Gastroesophageal sphincter (tissue), 4 donors: ENCODE data around the gene SLC9A2. TPM values are rescaled to one million over a fixed set of nuclear protein-coding genes. Genes with fewer than 3 reads are reported as not detected.

Source experiments
- ATAC-seq: fragments of 150-250 bp; one replicate; pipeline ENCODE4 v1.9.1; 2016; ENCODE audit warnings: mild to moderate bottlenecking, moderate library complexity
- H3K27ac ChIP-seq, 4 donors: fragments of 200-600 bp; sonication (generic) in 3 of 4; 1 replicate in 3 of 4; 2 replicates in 1 of 4; pipeline ENCODE4 v1.5.1; 2016 to 2019
- H3K27me3 ChIP-seq: fragments of 200-600 bp; sonication (generic); one replicate; pipeline ENCODE4 v1.5.1; 2019
- H3K36me3 ChIP-seq, 2 donors: fragments of 200-600 bp; sonication (generic); one replicate each; pipeline ENCODE4 v1.5.1; 2019; ENCODE audit warnings: control low read depth in 1 of 2
- H3K4me1 ChIP-seq, 3 donors: fragments of 200-600 bp; sonication (generic); 1 replicate in 2 of 3; 2 replicates in 1 of 3; pipeline ENCODE4 v1.5.1; 2016 to 2019; ENCODE audit warnings: control low read depth in 2 of 3
- H3K4me3 ChIP-seq, 2 donors: fragments of 200-600 bp; sonication (generic); one replicate each; pipeline ENCODE4 v1.5.1; 2019; ENCODE audit warnings: mild to moderate bottlenecking in 1 of 2, moderate library complexity in 1 of 2
- H3K9me3 ChIP-seq, 3 donors: fragments of 200-600 bp; sonication (generic); one replicate each; pipeline ENCODE4 v1.5.1; 2017 to 2019; ENCODE audit warnings: control low read depth in 2 of 3
- EP300 ChIP-seq: sonication (generic); formaldehyde crosslinking; IDR thresholded peaks from one replicate; pipeline ENCODE4 v1.6.1; 2017; ENCODE audit warnings: antibody characterized with exemption, mild to moderate bottlenecking
- POLR2A ChIP-seq, 2 donors: fragments of 450-650 bp; IDR thresholded peaks; one replicate each; pipeline ENCODE4 v1.6.1; 2017; ENCODE audit warnings: antibody characterized with exemption in 2 of 2, mild to moderate bottlenecking in 2 of 2, moderate library complexity in 1 of 2
- POLR2AphosphoS5 ChIP-seq: sonication (generic); formaldehyde crosslinking; IDR thresholded peaks from one replicate; pipeline ENCODE4 v1.6.1; 2017; ENCODE audit warnings: antibody characterized with exemption
- WGBS, 2 donors: methylation state at CpG; one replicate each; pipeline ENCODE4 v1.1.5; 2018; ENCODE audit warnings: low coverage in 1 of 2; 5-methylcytosine and 5-hydroxymethylcytosine counted together
- total RNA-seq, 4 donors: library from RNA; depleted of rRNA; stranded (reverse); fragments of >200 nt; gene quantifications; one replicate each; pipeline ENCODE4 v1.1.0, GENCODE V29; 2016
- TF ChIP-seq, protein P1 (sequence below), 4 experiments: fragments of 200-600 bp in 2 of 4; fragments of 450-650 bp in 2 of 4; sonication (generic) in 1 of 4; IDR thresholded peaks; one replicate each; pipeline ENCODE4 v1.5.1; 2017 to 2019; ENCODE audit warnings: antibody characterized with exemption in 4 of 4, mild to moderate bottlenecking in 2 of 4, moderate library complexity in 2 of 4

SLC9A2 gene
- total RNA-seq, 4 donors from 2014 or later: 0.57 TPM; not detected in 3

DNA sequence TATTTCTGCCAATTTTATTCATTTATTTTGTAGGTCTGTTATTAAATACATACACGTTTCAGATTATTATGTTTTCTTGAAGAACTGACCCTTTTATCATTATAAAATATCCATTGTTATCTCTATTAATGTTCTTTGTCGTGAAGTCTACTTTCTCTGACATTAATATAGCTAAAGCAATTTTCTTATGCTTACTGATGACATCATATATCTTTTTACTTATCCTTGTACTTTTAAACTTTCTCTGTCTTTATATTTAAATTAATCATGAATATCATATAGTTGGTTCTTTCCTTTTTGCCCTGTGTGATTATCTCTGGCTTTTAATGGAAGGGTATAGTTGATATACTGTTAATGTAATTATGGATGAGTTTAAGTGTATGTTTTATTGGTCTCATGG, 36.5 kb upstream of the SLC9A2 start:
- no peak for ATAC-seq
- Histone ChIP-seq H3K4me1 (no peaks in the 10 kb centered on the region), H3K27ac (no peak overlapping the region), H3K9me3 (peaks cover 0 to 14% (median 0%) of the 10 kb centered on the region in 3 donors), H3K4me3 (no peak overlapping the region), H3K36me3 (no peaks in the 10 kb centered on the region), H3K27me3 (no peaks in the 10 kb centered on the region)
- WGBS, 2 donors: 57 to 69% methylated on average over 2 of the region's 2 CpGs
- TF ChIP-seq, protein P1, sequence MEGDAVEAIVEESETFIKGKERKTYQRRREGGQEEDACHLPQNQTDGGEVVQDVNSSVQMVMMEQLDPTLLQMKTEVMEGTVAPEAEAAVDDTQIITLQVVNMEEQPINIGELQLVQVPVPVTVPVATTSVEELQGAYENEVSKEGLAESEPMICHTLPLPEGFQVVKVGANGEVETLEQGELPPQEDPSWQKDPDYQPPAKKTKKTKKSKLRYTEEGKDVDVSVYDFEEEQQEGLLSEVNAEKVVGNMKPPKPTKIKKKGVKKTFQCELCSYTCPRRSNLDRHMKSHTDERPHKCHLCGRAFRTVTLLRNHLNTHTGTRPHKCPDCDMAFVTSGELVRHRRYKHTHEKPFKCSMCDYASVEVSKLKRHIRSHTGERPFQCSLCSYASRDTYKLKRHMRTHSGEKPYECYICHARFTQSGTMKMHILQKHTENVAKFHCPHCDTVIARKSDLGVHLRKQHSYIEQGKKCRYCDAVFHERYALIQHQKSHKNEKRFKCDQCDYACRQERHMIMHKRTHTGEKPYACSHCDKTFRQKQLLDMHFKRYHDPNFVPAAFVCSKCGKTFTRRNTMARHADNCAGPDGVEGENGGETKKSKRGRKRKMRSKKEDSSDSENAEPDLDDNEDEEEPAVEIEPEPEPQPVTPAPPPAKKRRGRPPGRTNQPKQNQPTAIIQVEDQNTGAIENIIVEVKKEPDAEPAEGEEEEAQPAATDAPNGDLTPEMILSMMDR (IDR thresholded peaks at IDR 0.05): no peak
- no peak for TF ChIP-seq POLR2AphosphoS5
- no peak for TF ChIP-seq POLR2A (IDR thresholded peaks at IDR 0.05)
- TF ChIP-seq EP300: no peak

DNA sequence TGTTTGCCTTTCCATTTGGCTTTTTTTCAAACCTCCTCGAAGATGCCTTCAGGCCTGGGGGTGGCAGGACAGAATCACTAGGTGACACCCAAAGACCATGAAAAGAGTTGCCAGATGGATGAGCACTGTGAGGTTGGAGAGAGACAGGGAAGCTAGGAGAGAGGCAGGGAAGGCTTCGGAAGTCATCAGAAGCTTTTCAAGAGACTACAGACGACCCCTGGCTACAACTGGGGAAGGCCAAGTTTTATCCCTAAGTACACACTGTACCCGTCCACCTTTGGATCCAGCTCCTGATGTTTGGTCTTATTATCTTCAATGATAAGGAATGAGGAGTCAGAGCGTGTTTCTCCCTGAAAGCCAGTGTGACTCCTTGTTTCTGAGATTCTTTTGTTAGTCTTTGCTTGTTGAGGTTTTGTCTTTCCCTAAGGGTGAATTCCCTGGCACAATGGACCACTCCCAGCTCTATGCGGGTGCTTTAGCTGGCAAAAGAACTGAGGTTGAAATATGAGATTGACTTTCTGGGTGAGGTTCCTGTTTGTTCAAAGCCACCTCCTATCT, 33.4 kb upstream of the SLC9A2 start:
- Histone ChIP-seq H3K27ac (no peak overlapping the region), H3K4me1 (no peaks in the 10 kb centered on the region), H3K4me3 (no peak overlapping the region), H3K27me3 (no peaks in the 10 kb centered on the region), H3K9me3 (no peaks in the 10 kb centered on the region), H3K36me3 (no peaks in the 10 kb centered on the region)
- 56 to 63% methylated on average over 5 to 6 of the region's 6 CpGs for WGBS, 2 donors
- ATAC-seq: no peak
- no peak for TF ChIP-seq POLR2AphosphoS5
- TF ChIP-seq EP300: no peak
- TF ChIP-seq, protein P1 (IDR thresholded peaks at IDR 0.05): no peak
- TF ChIP-seq POLR2A (IDR thresholded peaks at IDR 0.05): no peak

DNA sequence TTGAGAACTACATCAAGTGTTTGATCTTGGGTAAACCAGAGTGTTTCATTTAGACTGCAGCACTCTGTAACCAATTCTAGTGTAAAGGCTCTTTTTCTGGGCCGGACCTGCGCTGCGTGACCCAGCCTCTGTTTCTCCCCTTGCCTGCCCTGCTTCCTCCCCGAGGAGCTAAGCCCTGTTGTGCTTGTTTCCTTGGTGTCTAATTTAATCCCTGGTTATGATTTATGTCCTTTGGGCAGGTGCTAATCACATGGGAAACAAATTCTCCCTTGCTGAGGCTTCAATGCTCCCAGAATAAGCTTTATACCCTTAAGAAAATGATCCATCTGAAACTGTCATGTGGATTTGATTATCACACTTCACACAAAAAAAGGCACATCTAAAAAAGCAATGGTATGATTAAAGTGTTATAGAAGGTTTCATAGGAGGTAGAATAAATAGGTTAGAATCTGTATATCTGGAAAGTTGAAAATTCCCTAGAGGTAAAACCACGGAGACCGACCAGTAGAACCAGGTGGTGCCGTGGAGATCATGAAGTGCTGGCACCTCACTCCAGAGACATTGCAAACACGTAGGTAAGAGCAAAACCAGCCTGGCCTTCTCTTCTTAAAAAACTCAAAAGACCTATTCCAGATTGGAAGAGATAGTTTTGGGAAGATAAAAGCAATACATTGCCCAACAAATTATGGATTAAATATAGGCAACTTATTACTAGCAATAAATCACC, 31.0 kb upstream of the SLC9A2 start:
- Histone ChIP-seq H3K27ac (no peak overlapping the region), H3K27me3 (no peaks in the 10 kb centered on the region), H3K36me3 (no peaks in the 10 kb centered on the region), H3K9me3 (no peaks in the 10 kb centered on the region), H3K4me3 (no peak overlapping the region), H3K4me1 (no peaks in the 10 kb centered on the region)
- TF ChIP-seq, protein P1 (IDR thresholded peaks at IDR 0.05): no peak
- TF ChIP-seq POLR2AphosphoS5 (no peak), EP300 (no peak), POLR2A (IDR thresholded peaks at IDR 0.05) (no peak)
- 74 to 88% methylated on average over 5 to 7 of the region's 8 CpGs for WGBS, 2 donors
- no peak for ATAC-seq

DNA sequence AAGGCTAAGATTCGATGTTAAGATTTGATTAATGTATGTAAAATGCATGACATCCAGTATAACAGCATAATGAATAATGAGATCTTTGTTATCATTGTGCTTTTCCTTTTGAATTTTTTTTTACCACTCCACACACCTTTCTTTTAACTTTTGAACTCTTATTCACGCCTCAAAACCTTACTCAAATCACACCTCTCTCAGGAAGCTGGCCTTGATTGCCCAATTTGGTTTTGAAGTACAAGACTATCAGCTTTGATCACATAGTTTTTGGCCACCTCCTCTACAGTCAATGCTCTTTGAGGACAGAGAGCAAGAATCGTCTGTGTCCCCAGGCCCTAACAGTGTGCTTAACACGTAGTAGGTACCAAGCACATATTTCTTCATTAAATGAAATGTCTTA, 29.9 kb upstream of the SLC9A2 start:
- Histone ChIP-seq H3K36me3 (no peaks in the 10 kb centered on the region), H3K9me3 (no peaks in the 10 kb centered on the region), H3K27me3 (no peaks in the 10 kb centered on the region), H3K27ac (no peak overlapping the region), H3K4me3 (no peak overlapping the region), H3K4me1 (no peaks in the 10 kb centered on the region)
- TF ChIP-seq POLR2AphosphoS5: no peak
- TF ChIP-seq EP300: no peak
- TF ChIP-seq, protein P1 (IDR thresholded peaks at IDR 0.05): no peak
- no peak for TF ChIP-seq POLR2A (IDR thresholded peaks at IDR 0.05)
- no peak for ATAC-seq
- WGBS, 2 donors: 50 to 65% methylated on average over 3 to 4 of the region's 4 CpGs

DNA sequence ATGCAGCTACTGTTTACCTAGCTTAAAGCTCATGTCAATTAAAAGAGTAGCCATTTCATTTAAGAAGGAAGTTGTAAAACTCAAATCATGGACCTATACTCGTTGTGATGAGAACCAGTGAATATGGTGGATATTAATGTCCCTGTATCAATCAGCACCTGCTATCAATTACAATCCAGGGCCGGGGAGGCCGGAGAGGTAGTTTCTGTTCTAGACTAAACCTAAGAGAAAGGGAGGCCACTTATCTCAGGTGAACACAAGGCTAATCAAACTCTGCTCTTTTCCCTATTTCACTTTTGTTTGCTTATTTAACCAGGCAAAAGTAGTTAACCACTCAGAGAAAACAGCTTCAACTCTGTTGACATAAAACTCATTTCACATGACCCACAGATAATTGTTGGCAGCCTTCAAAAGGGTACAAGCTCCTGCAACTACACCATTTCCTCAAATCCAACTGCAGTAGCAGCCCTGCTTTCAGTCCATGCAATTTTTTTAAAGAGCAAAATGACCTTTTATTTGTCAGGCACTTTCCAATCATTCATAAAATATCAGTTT, 27.8 kb upstream of the SLC9A2 start:
- no peaks in the 10 kb centered on the region for H3K4me1 ChIP-seq
- H3K4me3 ChIP-seq: no peak overlapping the region
- WGBS, 2 donors: 55 to 61% methylated on average over 3 of the region's 3 CpGs
- no peaks in the 10 kb centered on the region for H3K9me3 ChIP-seq
- no peak for ATAC-seq
- no peak overlapping the region for H3K27ac ChIP-seq
- H3K36me3 ChIP-seq: no peaks in the 10 kb centered on the region
- no peaks in the 10 kb centered on the region for H3K27me3 ChIP-seq
- no peak for TF ChIP-seq EP300
- no peak for TF ChIP-seq POLR2A (IDR thresholded peaks at IDR 0.05)
- TF ChIP-seq, protein P1 (IDR thresholded peaks at IDR 0.05): no peak
